T1000 (cell line): ENCODE results near the gene GNS.

Experiments used
- DNase-seq: peaks from one replicate; lab custom pipeline; 2025; ENCODE audit warnings: mixed read lengths; lab: John Stamatoyannopoulos, UW

Gene GNS

GRCh38 chr12:64673490-64674169, 85.6 kb downstream of the GNS start:
- DNase-seq, result no peak

GRCh38 chr12:64672925-64673409, 86.2 kb downstream of the GNS start:
- DNase-seq, result no peak

GRCh38 chr12:64671681-64672080, 87.5 kb downstream of the GNS start:
- no peak for DNase-seq

GRCh38 chr12:64670919-64671639, 88.1 kb downstream of the GNS start:
- no peak for DNase-seq

GRCh38 chr12:64670019-64670418, 89.2 kb downstream of the GNS start:
- no peak for DNase-seq

- no peak for DNase-seq
Observed at GRCh38 chr12:64669270-64669842, 89.8 kb downstream of the GNS start.

- DNase-seq, result no peak
Observed at GRCh38 chr12:64667793-64668192, 91.4 kb downstream of the GNS start.

GRCh38 chr12:64666054-64666914, 92.9 kb downstream of the GNS start:
- no peak for DNase-seq

- DNase-seq, result no peak
Observed at GRCh38 chr12:64665514-64665913, 93.7 kb downstream of the GNS start.
